ENCODE results near the gene UBE2M.

DNA sequence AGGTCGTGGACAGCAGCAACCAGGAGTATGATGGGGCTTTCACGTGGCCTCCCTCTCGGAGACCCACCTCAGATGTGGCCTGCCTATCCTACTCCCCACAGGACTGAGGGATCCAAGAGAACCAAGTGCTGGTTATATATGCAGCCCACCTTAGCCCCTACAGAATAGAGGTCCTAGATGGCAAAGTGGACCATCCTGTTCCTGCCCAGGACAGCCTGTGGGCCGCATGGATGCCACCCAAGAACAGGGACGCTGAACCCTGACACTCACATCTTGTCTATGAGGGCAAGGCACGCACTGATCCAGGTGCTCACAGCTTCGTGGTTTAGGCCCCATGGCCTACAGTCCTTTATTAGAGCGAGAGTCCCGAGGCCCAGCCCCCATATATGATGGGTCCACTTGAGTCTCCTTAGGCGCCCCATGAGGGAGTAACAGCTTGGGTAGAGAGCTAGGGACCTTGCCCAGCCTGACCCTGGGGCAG is 45.2 kb downstream of the UBE2M start:
- no peak for TF ChIP-seq EZH2phosphoT487 (IDR thresholded peaks at IDR 0.05; ENCODE audit: insufficient read depth, low read depth)
- TF ChIP-seq EZH2 (IDR thresholded peaks at IDR 0.05; ENCODE audit: insufficient read depth, poor library complexity, severe bottlenecking), result no peak

Measured in GM23248 (cell line).